Upper lobe of left lung (tissue), 6 donors: ENCODE measurements around the gene RBFA. TPM values are rescaled to one million over a fixed set of nuclear protein-coding genes. Genes with fewer than 3 reads are reported as not detected.
A peak's percentile ranks its signal among the peaks of the same experiment; 100 is the strongest.

ENCODE experiments used
- ATAC-seq, 2 donors: fragments of 200-7000 bp; cut with Tn5 transposase; one replicate each; pipeline ENCODE4 v1.9.1; 2022; ENCODE audit warnings: mild to moderate bottlenecking in 2 of 2, moderate library complexity in 2 of 2; ENCODE audit not compliant: low FRiP score in 2 of 2
- DNase-seq, 2 donors: peaks; one replicate each; pipeline ENCODE4 v3.0.0-alpha.2; 2019 to 2020
- H3K27ac ChIP-seq, 4 donors: fragments of 200-600 bp; sonication (generic); one replicate each; pipeline ENCODE4 v1.5.1; 2016 to 2019
- H3K27me3 ChIP-seq, 4 donors: fragments of 200-600 bp; sonication (generic); one replicate each; pipeline ENCODE4 v1.5.1; 2017 to 2019
- H3K36me3 ChIP-seq, 4 donors: fragments of 200-600 bp; sonication (generic); one replicate each; pipeline ENCODE4 v1.5.1; 2016 to 2019
- H3K4me1 ChIP-seq, 4 donors: fragments of 200-600 bp; sonication (generic); one replicate each; pipeline ENCODE4 v1.5.1; 2018 to 2019
- H3K4me3 ChIP-seq, 4 donors: fragments of 200-600 bp; sonication (generic); one replicate each; pipeline ENCODE4 v1.5.1; 2017 to 2019; ENCODE audit warnings: mild to moderate bottlenecking in 2 of 4, moderate library complexity in 1 of 4
- H3K9me3 ChIP-seq, 4 donors: fragments of 200-600 bp; sonication (generic); one replicate each; pipeline ENCODE4 v1.5.1; 2018 to 2019
- CTCF ChIP-seq, 6 experiments: fragments of 450-650 bp in 4 of 6; fragments of 200-600 bp in 2 of 6; sonication (generic) in 2 of 6; IDR thresholded peaks; one replicate each; pipeline ENCODE4 v1.5.1; 2016 to 2019; ENCODE audit warnings: antibody characterized with exemption in 6 of 6
- EP300 ChIP-seq, 4 donors: sonication (generic); formaldehyde crosslinking; IDR thresholded peaks; one replicate each; pipeline ENCODE4 v1.5.1; 2017; ENCODE audit warnings: antibody characterized with exemption in 4 of 4, control low read depth in 2 of 4
- POLR2A ChIP-seq, 4 donors: fragments of 450-650 bp; IDR thresholded peaks; one replicate each; pipeline ENCODE4 v1.5.1; 2016 to 2017; ENCODE audit warnings: antibody characterized with exemption in 4 of 4, mild to moderate bottlenecking in 2 of 4
- POLR2AphosphoS5 ChIP-seq, 2 donors: sonication (generic); formaldehyde crosslinking; IDR thresholded peaks; one replicate each; pipeline ENCODE4 v1.5.1; 2017; ENCODE audit warnings: antibody characterized with exemption in 2 of 2
- WGBS, 2 donors: methylation state at CpG; one replicate each; pipeline ENCODE4 v1.1.5; 2017 to 2018; 5-methylcytosine and 5-hydroxymethylcytosine counted together
- total RNA-seq, 6 donors: library from RNA; depleted of rRNA in 4 of 6; stranded (reverse); fragments of >200 nt in 4 of 6; gene quantifications; one replicate each; pipeline versions ENCODE4 v1.1.0 to v1.2.1, GENCODE V29; 2016 to 2021
- donor health status: DM: no; HTN: no; CAD: no; lungs with moderate emphysema.
- donor health status: DM: no; HTN: yes; CAD: no; lungs with severe emphysema.

Gene RBFA
- total RNA-seq, 6 donors from 2014 or later, result 19.2 to 32.5 (median 24.5) TPM

GRCh38 chr18:80075940-80076339, 41.7 kb downstream of the RBFA start:
- no peaks in the 10 kb centered on the region for H3K27me3 ChIP-seq
- H3K36me3 ChIP-seq, result no peaks in the 10 kb centered on the region
- no peak overlapping the region for H3K4me3 ChIP-seq
- DNase-seq, result no peak
- WGBS, 2 donors, result 93 to 98% methylated on average over 4 to 7 of the region's 7 CpGs
- no peak for TF ChIP-seq POLR2AphosphoS5 (IDR thresholded peaks at IDR 0.05)
- no peak for TF ChIP-seq CTCF (IDR thresholded peaks at IDR 0.05)
- no peak for TF ChIP-seq EP300 (IDR thresholded peaks at IDR 0.05)
- TF ChIP-seq POLR2A (IDR thresholded peaks at IDR 0.05), result no peak
- no peaks in the 10 kb centered on the region for H3K9me3 ChIP-seq
- no peak for ATAC-seq
- no peaks in the 10 kb centered on the region for H3K4me1 ChIP-seq
- H3K27ac ChIP-seq, result no peak overlapping the region

- ATAC-seq, result no peak
- Histone ChIP-seq H3K27ac (no peak overlapping the region), H3K4me3 (no peak overlapping the region), H3K9me3 (no peaks in the 10 kb centered on the region), H3K27me3 (no peaks in the 10 kb centered on the region), H3K4me1 (no peaks in the 10 kb centered on the region), H3K36me3 (no peaks in the 10 kb centered on the region)
- DNase-seq, result no peak
- 93 to 95% methylated on average over 9 of the region's 9 CpGs for WGBS, 2 donors
- no peak for TF ChIP-seq EP300 (IDR thresholded peaks at IDR 0.05)
- no peak for TF ChIP-seq POLR2A (IDR thresholded peaks at IDR 0.05)
Measured at GRCh38 chr18:80076379-80076778, 42.1 kb downstream of the RBFA start.

- Histone ChIP-seq H3K4me1 (no peaks in the 10 kb centered on the region), H3K27me3 (no peaks in the 10 kb centered on the region), H3K9me3 (no peaks in the 10 kb centered on the region), H3K27ac (no peak overlapping the region), H3K4me3 (no peak overlapping the region), H3K36me3 (no peaks in the 10 kb centered on the region)
- ATAC-seq, result peak in 1 of 2 donors; percentile 11
- DNase-seq, result peak in 1 of 2 donors; percentile 72
- 93 to 96% methylated on average over 16 to 21 of the region's 21 CpGs for WGBS, 2 donors
- TF ChIP-seq POLR2A (IDR thresholded peaks at IDR 0.05) (no peak), CTCF (IDR thresholded peaks at IDR 0.05) (no peak), EP300 (IDR thresholded peaks at IDR 0.05) (no peak), POLR2AphosphoS5 (IDR thresholded peaks at IDR 0.05) (no peak)
Measured at GRCh38 chr18:80077873-80078272, 43.6 kb downstream of the RBFA start.

Other genes starting within 250 kb of the RBFA start
- 1 to 10 TPM in 1 of 6 donors, under 1 TPM in 3, not detected in 2; 0.49 to 1.1 (median 0.73) TPM for gene KCNG2, start 236.5 kb upstream of the RBFA start, total RNA-seq
- gene SLC66A2, start 82.8 kb upstream of the RBFA start, total RNA-seq, result 10 to 100 TPM; 37.6 to 90.7 (median 66.5) TPM
- gene HSBP1L1, start 69.8 kb upstream of the RBFA start, total RNA-seq, result 10 to 100 TPM; 32.1 to 80.7 (median 43.8) TPM
- gene TXNL4A, start 45.9 kb upstream of the RBFA start, total RNA-seq, result 100 to 1,000 TPM in 1 of 6 donors, 10 to 100 TPM in 5; 11.5 to 101 (median 27.8) TPM
- 10 to 100 TPM; 12.4 to 26.6 (median 16.1) TPM for gene ADNP2, start 74.8 kb downstream of the RBFA start, total RNA-seq
- 1 to 10 TPM; 1.4 to 6.1 (median 3.5) TPM for gene PARD6G, start 213.1 kb downstream of the RBFA start, total RNA-seq